ENCODE results near the gene BCAP31.
"Not testable (repeated sequence)": the region's sequence is repeated elsewhere in the genome, so short reads cannot be mapped to it uniquely, and the experiment has no call there.

BCAP31 gene

DNA sequence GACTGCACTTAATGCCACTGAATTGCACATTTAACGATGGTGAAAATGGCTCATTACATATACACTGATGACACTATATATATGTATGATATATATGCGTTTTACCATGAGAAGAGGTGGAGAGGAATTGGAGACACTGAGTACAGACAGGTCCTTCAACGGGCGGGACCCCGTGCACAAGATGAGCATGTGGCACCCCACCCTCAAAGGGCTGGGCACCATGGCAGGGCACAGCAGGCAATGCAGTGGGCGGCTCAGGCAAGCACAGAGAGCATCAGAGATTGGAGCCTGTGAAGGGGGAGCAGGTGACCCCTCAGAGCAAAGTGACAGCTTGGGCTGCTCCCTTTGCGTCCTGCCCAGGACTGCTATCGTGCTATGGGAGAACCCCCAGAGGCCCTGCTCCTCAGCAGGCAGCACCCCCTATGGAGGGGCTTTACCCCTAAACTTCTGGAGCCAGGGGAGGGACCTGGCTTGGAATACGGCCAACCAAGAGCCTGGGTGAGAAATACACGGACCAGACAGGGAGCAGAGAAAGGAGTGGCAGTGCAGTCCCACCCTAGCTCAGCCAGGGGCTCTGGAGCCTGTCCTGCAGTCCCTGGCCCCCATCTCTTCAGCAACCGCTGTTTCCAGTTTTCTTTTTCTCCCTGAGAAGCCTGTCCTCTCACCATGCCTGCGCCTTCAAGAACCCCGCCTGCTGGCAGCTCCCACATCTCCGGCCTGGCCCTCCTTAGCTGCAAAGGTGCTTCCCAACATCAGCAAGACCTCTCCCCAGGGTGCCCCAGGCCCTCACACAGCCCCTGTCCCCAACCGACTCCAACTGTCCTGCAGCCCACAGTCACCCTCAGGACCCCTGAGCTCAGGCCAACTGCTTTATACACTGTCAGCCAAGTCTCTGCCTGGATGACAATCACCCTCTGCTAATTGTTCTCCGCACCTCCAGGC is 26.0 kb downstream of the BCAP31 start:
- TF ChIP-seq, protein P1, sequence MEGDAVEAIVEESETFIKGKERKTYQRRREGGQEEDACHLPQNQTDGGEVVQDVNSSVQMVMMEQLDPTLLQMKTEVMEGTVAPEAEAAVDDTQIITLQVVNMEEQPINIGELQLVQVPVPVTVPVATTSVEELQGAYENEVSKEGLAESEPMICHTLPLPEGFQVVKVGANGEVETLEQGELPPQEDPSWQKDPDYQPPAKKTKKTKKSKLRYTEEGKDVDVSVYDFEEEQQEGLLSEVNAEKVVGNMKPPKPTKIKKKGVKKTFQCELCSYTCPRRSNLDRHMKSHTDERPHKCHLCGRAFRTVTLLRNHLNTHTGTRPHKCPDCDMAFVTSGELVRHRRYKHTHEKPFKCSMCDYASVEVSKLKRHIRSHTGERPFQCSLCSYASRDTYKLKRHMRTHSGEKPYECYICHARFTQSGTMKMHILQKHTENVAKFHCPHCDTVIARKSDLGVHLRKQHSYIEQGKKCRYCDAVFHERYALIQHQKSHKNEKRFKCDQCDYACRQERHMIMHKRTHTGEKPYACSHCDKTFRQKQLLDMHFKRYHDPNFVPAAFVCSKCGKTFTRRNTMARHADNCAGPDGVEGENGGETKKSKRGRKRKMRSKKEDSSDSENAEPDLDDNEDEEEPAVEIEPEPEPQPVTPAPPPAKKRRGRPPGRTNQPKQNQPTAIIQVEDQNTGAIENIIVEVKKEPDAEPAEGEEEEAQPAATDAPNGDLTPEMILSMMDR (IDR thresholded peaks at IDR 0.05; ENCODE audit: insufficient read depth, low read depth, low read length, missing control alignments), result no peak
- no peak overlapping the region for H3K4me3 ChIP-seq (ENCODE audit: low read length)
- DNase-seq (ENCODE audit: low read depth), result no peak

DNA sequence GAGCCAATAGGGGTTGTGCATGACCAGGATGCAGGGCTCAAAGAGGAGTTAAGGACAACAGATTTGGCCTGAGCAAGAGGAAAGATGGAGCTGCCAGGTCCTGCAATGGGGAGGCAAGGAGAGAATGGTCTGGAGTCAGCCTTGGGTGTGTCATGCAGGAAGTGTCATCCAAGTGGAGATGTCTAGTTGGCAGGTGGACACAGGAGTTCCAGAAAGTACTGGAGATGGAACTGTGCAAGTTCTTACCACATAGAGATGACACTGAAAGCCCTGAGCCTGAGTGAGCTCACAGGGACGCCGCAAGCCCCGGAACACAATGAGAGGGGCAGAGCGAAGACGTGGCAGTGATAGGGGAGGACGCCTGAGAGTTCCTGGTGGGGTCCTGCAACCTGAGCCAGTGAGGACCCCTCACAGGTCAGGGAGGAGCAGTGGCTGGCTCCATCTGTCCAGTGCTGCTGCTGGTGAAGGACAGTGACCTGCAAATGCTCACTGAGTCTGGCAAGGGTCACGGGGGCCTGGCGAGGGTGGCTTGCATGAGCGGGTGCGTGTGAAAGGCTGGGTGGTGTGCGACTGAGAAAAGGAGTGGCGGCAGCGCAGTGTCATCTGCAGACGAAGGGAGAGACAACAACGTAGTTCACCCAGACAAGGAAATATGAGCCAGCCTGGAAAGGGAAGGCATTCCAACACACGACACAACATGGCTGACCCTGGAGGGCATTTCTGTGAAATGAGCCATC is 27.0 kb downstream of the BCAP31 start:
- DNase-seq (ENCODE audit: low read depth), result peak; percentile 57
- not testable (repeated sequence) for H3K4me3 ChIP-seq (ENCODE audit: low read length)

DNA sequence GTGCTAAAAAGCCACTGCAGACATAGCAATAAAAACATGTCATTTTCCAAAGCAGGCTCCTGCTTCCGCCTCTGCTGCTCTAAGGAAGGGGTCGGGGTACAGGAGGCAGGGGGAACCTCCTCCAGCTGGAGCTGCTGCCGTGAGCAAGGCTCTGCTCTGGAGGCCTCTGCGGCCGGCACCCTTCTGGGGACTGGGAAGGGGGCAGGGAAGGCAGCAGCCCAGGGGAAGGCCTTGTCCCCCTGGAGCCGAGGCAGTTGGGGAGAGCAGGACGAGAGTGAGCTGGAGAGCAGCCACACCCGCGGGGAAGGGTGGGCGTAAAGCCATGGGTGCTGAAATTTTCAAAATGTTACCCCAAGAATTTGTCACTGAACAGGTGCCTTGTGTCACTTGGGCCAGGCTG is 27.6 kb downstream of the BCAP31 start:
- H3K4me3 ChIP-seq (ENCODE audit: low read length); DNase-seq (ENCODE audit: low read depth): not testable (repeated sequence)

DNA sequence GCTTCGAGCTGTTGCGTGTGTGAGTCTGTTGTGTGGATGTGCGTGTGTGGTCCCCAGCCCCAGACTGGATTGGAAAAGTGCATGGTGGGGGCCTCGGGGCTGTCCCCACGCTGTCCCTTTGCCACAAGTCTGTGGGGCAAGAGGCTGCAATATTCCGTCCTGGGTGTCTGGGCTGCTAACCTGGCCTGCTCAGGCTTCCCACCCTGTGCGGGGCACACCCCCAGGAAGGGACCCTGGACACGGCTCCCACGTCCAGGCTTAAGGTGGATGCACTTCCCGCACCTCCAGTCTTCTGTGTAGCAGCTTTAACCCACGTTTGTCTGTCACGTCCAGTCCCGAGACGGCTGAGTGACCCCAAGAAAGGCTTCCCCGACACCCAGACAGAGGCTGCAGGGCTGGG is 28.1 kb downstream of the BCAP31 start:
- TF ChIP-seq, protein P1 (IDR thresholded peaks at IDR 0.05; ENCODE audit: insufficient read depth, low read depth, low read length, missing control alignments), result no peak
- no peak overlapping the region for H3K4me3 ChIP-seq (ENCODE audit: low read length)
- DNase-seq (ENCODE audit: low read depth), result no peak

- DNase-seq (ENCODE audit: low read depth), result no peak
- no peak overlapping the region for H3K4me3 ChIP-seq (ENCODE audit: low read length)
- TF ChIP-seq, protein P1 (IDR thresholded peaks at IDR 0.05; ENCODE audit: insufficient read depth, low read depth, low read length, missing control alignments), result no peak
These were observed 29.4 kb downstream of the BCAP31 start for GRCh38 chrX:153694687-153695270.

DNA sequence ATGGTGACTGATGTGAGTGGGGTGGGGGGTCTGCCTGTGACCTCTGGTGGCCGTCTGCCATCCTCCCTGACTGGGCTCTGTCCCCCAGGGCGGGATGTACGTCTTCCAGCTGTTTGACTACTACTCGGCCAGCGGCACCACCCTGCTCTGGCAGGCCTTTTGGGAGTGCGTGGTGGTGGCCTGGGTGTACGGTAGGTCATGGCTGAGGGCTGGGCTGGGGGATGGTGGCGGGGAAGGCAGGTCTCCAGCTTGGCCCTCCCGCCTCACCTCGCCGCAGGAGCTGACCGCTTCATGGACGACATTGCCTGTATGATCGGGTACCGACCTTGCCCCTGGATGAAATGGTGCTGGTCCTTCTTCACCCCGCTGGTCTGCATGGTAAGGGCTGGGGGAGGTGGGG is 29.9 kb downstream of the BCAP31 start:
- not testable (repeated sequence) for DNase-seq (ENCODE audit: low read depth); H3K4me3 ChIP-seq (ENCODE audit: low read length)

- no peak overlapping the region for H3K4me3 ChIP-seq (ENCODE audit: low read length)
- TF ChIP-seq, protein P1 (IDR thresholded peaks at IDR 0.05; ENCODE audit: insufficient read depth, low read depth, low read length, missing control alignments), result no peak
- DNase-seq (ENCODE audit: low read depth), result peak; percentile 63
These were observed 30.7 kb downstream of the BCAP31 start for GRCh38 chrX:153693216-153694086.

All from epithelial cell of esophagus (primary cell).